Measurements from ENCODE around the gene ILDR1. TPM values are rescaled to one million over a fixed set of nuclear protein-coding genes. Genes with fewer than 3 reads are reported as not detected.

Gene ILDR1
- total RNA-seq, 1 donor from 2014 or later, result 0.16 TPM

DNA sequence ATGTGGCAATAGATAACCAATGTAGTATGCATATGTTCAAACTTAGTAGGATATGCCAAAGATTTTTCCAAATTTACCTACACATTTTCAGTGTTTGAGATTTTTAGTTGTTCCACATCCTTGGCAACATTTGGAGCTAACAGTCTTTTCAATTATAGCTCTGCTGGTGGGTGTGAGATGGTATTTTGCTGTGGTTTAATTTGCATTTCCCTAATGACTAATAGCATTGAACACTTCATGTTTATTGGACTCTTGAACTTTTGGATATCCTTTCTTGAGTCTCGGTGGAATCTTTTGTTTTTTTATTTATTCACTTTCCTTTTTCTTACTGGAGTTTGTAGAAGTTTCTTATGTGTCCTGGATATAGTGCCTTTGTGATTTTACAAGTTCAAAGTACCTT, 11.0 kb upstream of the ILDR1 start:
- H3K27me3 Mint-ChIP-seq, result no peaks in the 10 kb centered on the region
- intact Hi-C loops (cut with micrococcal nuclease), result no loop called here
- H3K9me3 Mint-ChIP-seq, result peaks cover 31% of the 10 kb centered on the region
- no peak for DNase-seq
- H3K36me3 Mint-ChIP-seq (ENCODE audit: low read depth), result peaks cover 5% of the 10 kb centered on the region
- peaks cover 13% of the 10 kb centered on the region for H3K4me1 Mint-ChIP-seq
- no peak overlapping the region for H3K27ac Mint-ChIP-seq
- H3K4me3 Mint-ChIP-seq, result no peak overlapping the region

DNA sequence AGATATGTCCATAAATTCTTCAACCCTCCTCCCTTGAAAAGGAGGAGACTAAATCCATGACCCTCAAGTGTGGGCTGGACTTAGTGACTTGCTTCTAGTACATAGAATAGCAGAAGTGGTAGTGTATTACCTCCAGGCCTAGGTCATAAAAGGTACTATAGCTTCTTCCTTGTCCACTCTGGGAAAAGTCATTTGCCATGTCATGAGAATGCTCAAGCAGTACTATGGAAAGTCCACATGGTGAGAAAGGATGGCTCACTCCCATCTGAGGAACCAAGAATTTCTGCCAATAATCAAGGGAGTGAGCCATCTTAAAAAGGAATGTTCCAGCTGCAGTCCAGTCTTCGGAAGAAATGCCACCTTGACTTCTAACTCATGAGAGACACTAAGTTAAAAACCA, 10.5 kb upstream of the ILDR1 start:
- no peak for DNase-seq
- no peak overlapping the region for H3K27ac Mint-ChIP-seq
- peaks cover 27% of the 10 kb centered on the region for H3K9me3 Mint-ChIP-seq
- no peak overlapping the region for H3K4me3 Mint-ChIP-seq
- H3K36me3 Mint-ChIP-seq (ENCODE audit: low read depth), result peaks cover 3% of the 10 kb centered on the region
- no peaks in the 10 kb centered on the region for H3K27me3 Mint-ChIP-seq
- H3K4me1 Mint-ChIP-seq, result peaks cover 13% of the 10 kb centered on the region
- intact Hi-C loops (cut with micrococcal nuclease), result no loop called here

DNA sequence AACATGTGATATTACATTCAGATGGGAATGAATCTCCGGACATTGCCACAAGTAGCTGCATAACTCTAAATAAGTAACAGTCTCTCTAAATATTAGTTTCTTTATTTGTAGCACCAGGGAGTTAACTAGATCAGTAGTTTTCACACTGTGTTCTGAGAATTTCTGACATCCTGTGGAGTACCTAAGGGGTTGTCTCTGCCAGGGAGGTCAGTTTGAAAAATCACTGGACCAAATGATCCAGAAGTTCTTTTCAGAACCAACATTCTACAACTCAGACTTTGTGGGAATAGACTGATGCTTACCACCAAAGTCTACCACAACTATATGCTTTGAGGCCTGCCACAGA, 9.0 kb upstream of the ILDR1 start:
- intact Hi-C loops (cut with micrococcal nuclease), result loop anchor here (2.0 kb wide), 1 partner anchor 16 kb away; no protein-coding TSS in a partner anchor
- peaks cover under 1% of the 10 kb centered on the region for H3K27me3 Mint-ChIP-seq
- DNase-seq, result peak; percentile 35
- peak overlapping the region; percentile 87 for H3K27ac Mint-ChIP-seq
- H3K9me3 Mint-ChIP-seq, result peaks cover 24% of the 10 kb centered on the region
- peaks cover 3% of the 10 kb centered on the region for H3K36me3 Mint-ChIP-seq (ENCODE audit: low read depth)
- H3K4me1 Mint-ChIP-seq, result peaks cover 13% of the 10 kb centered on the region
- H3K4me3 Mint-ChIP-seq, result peak overlapping the region; percentile 4

DNA sequence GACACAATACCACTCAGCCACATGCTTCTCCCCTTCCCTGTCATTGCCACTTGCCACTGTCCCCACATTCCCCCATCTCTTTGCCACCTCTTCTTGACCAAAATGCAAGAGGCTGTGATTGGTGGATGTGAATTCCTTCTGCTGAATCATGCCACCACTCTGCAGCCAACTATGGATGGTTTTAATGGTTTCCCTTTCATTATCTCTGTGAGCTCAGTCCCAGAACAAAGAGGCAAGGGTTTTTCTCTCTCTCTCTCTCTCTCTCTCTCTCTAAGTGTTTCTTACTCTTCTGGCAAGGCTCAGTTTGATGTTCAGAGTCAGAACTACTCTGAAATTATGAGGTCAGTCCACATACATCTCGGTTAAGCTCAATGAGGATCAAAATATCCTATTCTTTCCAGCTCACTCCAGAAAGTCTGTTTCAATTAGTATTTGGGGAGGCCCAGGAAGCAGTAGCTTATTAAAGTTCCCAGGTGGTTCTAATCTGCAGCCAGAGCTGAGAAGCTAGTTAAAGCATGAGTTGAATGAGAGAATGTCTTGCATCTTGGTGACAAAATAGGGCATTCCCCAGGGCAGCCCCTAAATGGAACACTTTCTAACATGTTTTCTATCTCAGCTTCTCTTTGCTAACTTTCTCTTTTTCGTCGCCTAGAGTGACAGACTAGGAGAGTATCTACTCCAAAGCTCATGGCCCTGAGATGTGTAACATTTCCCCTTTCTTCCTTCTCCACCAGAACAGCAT, 8.5 kb upstream of the ILDR1 start:
- Mint-ChIP-seq H3K9me3 (peaks cover 21% of the 10 kb centered on the region), H3K27ac (peak overlapping the region; percentile 87), H3K4me3 (peak overlapping the region; percentile 20), H3K4me1 (peaks cover 13% of the 10 kb centered on the region), H3K27me3 (peaks cover 3% of the 10 kb centered on the region), H3K36me3 (ENCODE audit: low read depth) (peaks cover 3% of the 10 kb centered on the region)
- intact Hi-C loops (cut with micrococcal nuclease), result loop anchor here (2.0 kb wide), 1 partner anchor 16 kb away; no protein-coding TSS in a partner anchor
- peak; percentile 77 for DNase-seq

DNA sequence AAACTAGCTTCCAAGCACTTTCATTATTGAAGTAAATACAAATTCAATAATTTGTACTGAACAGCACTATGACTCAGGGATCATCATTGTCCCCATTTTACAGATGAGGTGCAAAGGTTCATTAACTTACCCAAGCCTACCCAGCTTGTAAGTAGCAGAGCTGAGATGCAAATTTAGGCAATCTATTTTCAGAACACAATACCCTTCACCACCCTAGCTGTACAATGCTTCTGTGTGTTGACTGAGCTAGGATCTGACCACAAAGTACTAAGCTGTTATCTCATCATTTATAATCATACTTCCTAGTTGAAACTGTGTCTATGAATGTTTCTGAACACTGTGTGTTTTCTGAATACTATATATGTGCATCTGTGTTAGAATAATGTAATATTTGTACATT, 3.2 kb upstream of the ILDR1 start:
- Mint-ChIP-seq H3K36me3 (ENCODE audit: low read depth) (no peaks in the 10 kb centered on the region), H3K27me3 (peaks cover 19% of the 10 kb centered on the region), H3K4me3 (no peak overlapping the region), H3K9me3 (peaks cover 2% of the 10 kb centered on the region), H3K27ac (no peak overlapping the region), H3K4me1 (peaks cover 14% of the 10 kb centered on the region)
- DNase-seq, result peak; percentile 46
- intact Hi-C loops (cut with micrococcal nuclease), result no loop called here

DNA sequence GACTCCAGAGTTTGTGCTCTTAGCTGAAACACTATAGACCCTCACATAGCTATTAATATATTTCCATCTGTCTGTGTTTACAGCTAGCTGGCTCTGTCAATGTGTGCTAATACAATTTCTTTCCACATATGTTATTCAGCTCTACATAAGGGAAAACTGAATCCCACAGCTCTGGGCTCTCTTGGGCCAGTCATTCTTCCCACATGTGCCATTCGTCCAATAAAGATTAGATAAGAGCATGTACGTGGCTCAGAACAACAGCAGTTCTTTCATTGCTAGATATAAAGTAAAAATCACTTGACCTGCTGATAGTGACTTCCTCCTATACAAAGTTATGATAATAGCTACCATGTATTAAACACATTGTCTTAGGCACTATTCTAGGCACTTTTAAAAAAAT, 2.8 kb upstream of the ILDR1 start:
- Mint-ChIP-seq H3K27ac (no peak overlapping the region), H3K9me3 (no peaks in the 10 kb centered on the region), H3K36me3 (ENCODE audit: low read depth) (no peaks in the 10 kb centered on the region), H3K27me3 (peaks cover 23% of the 10 kb centered on the region), H3K4me1 (peaks cover 11% of the 10 kb centered on the region), H3K4me3 (no peak overlapping the region)
- intact Hi-C loops (cut with micrococcal nuclease), result no loop called here
- no peak for DNase-seq

DNA sequence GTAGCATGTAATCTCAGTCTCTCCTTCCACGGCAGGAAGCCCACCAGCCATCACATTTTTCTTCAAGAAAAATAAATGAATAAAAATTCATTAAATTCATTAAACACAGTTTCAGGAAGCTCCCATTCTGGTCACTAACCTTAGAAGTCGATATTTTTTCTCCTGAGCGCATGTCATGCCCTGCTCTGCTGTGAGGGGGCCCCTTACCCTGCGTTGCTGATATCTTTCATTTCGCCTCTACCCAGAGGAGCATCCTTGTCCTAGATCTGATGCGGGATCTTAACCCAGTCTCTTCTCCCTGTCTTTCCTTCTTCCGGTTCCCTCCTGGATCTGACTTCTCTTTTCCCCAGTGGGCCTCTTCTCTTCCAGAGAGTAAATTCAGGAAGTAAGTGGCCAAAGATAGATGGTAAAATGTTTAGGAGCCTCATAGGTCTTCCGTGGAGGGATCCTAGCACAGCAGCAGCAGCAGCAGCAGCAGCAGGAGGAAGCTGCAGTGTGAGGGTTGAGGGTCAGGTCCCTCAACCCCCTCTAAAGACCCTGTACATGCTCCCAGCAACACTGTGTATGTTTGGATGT, 1.4 kb upstream of the ILDR1 start:
- H3K27ac Mint-ChIP-seq, result no peak overlapping the region
- H3K9me3 Mint-ChIP-seq, result no peaks in the 10 kb centered on the region
- intact Hi-C loops (cut with micrococcal nuclease), result no loop called here
- peaks cover 11% of the 10 kb centered on the region for H3K4me1 Mint-ChIP-seq
- H3K36me3 Mint-ChIP-seq (ENCODE audit: low read depth), result no peaks in the 10 kb centered on the region
- DNase-seq, result peak; percentile 48
- H3K27me3 Mint-ChIP-seq, result peaks cover 32% of the 10 kb centered on the region
- peak overlapping the region; percentile 17 for H3K4me3 Mint-ChIP-seq

DNA sequence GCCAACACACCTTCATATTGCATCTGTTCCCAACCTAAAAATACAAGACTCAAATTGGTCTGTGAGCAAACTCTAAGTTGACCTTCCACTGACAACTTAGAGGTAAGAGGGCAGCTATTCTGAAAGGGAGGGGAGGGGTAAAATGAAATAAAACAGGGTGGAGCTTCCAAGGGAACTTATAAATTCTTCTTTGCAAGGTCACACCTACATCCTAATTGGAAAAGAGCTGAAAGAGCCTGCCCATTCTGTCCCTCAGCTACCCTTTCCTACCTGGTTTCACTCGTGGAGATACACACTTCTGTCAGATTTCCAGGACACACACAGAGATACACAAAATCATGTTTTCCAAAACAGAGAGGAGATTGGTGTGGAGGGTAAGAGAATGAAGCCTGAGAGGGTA, 1.0 kb downstream of the ILDR1 start:
- intact Hi-C loops (cut with micrococcal nuclease), result no loop called here
- H3K4me3 Mint-ChIP-seq, result no peak overlapping the region
- H3K9me3 Mint-ChIP-seq, result peaks cover 1% of the 10 kb centered on the region
- H3K27me3 Mint-ChIP-seq, result peaks cover 38% of the 10 kb centered on the region
- H3K27ac Mint-ChIP-seq, result no peak overlapping the region
- peaks cover 11% of the 10 kb centered on the region for H3K4me1 Mint-ChIP-seq
- no peaks in the 10 kb centered on the region for H3K36me3 Mint-ChIP-seq (ENCODE audit: low read depth)
- peak; percentile 36 for DNase-seq

DNA sequence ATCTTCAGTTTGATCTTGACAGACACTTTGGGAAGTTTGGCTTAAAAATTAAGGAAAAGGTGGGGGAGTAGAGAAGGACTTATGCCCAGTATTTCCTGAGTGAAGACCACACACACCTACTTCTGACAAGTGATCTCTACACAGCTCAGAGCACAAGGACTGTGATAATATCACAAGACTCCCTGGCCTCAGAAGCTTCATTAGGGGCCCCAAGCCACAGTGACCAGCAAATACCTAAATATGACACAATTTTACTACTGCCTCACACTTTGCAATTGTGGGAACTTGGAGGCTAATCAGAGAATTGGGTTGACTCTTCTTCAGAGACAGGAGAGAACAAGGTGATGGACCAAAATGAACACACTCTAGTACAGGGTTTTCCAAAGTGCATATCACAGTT, 2.6 kb downstream of the ILDR1 start:
- Mint-ChIP-seq H3K27me3 (peaks cover 36% of the 10 kb centered on the region), H3K27ac (no peak overlapping the region), H3K36me3 (ENCODE audit: low read depth) (no peaks in the 10 kb centered on the region), H3K4me3 (no peak overlapping the region), H3K9me3 (peaks cover 5% of the 10 kb centered on the region), H3K4me1 (peaks cover 9% of the 10 kb centered on the region)
- intact Hi-C loops (cut with micrococcal nuclease), result no loop called here
- DNase-seq, result peak; percentile 43

DNA sequence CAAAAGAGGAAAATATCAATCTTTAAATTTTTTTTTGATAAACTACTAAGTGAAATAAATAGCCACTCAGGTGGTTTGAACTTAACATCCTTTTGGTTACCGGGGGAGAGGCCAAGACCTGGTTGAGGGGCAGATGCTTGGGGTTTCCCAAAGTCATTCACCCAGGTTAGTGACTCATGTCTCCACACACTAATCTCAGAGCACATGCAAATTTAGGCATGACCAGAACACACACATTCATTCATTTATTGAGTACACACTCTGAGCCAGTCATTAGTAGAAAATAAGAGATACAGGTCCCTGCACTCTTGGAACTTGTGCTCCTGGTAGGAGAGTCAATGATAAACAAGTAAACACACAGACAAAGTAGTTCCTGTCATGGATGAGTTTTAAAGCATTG, 7.3 kb downstream of the ILDR1 start:
- Mint-ChIP-seq H3K27ac (no peak overlapping the region), H3K36me3 (ENCODE audit: low read depth) (no peaks in the 10 kb centered on the region), H3K27me3 (peaks cover 19% of the 10 kb centered on the region), H3K9me3 (peaks cover 5% of the 10 kb centered on the region), H3K4me3 (no peak overlapping the region), H3K4me1 (peaks cover 21% of the 10 kb centered on the region)
- intact Hi-C loops (cut with micrococcal nuclease), result loop anchor here (2.0 to 5.0 kb wide), 4 partner anchors 16 to 132 kb away; no protein-coding TSS in a partner anchor
- DNase-seq, result no peak

DNA sequence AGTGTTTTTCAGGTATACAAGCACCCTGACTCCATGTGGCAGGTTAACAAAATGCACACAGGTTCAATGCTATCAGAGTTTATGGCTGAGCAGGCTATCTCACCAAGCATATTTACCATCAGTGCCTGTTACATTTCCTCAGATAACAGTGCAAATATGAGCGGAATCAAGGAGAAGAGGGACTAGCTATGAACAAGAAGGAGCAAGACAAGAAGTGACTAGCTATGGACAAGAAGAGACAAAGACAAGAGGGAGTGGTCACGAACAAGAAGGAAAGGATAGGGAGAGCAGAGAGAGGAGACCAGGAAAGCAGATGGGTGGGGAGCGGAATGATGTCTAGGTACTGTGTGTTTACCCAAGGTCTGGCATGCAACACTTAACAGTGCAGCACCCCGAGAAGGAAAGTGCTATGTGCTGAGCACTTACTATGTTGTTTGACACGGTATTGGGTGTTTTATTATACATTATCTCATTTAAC, 8.6 kb downstream of the ILDR1 start:
- Mint-ChIP-seq H3K27me3 (peaks cover 10% of the 10 kb centered on the region), H3K9me3 (peaks cover 5% of the 10 kb centered on the region), H3K4me3 (no peak overlapping the region), H3K36me3 (ENCODE audit: low read depth) (no peaks in the 10 kb centered on the region), H3K27ac (no peak overlapping the region), H3K4me1 (peaks cover 21% of the 10 kb centered on the region)
- DNase-seq, result no peak
- intact Hi-C loops (cut with micrococcal nuclease), result loop anchor here (2.0 to 5.0 kb wide), 2 partner anchors 15 to 89 kb away; no protein-coding TSS in a partner anchor

DNA sequence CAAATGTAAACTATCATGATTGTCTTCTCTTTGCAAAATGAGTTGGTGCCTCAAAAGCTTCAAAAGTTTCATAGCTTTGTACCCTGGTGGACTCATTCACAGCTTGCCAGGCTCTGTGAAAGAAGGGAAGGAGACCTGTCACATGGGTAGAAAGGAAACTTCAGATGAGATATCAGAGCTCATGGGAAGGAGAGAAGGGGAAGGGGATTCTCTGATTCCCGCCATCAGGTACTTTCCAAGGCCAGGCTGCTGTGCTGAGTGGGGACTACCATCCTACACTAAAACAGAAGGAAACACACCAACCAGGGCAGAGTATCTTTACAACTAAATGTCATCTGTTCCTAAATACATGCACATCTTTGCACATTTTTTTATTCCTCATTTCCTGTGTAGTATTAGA, 9.2 kb downstream of the ILDR1 start:
- peaks cover 21% of the 10 kb centered on the region for H3K4me1 Mint-ChIP-seq
- DNase-seq, result no peak
- intact Hi-C loops (cut with micrococcal nuclease), result loop anchor here (2.0 to 5.0 kb wide), 2 partner anchors 14 to 89 kb away; no protein-coding TSS in a partner anchor
- H3K27me3 Mint-ChIP-seq, result peaks cover 8% of the 10 kb centered on the region
- H3K4me3 Mint-ChIP-seq, result no peak overlapping the region
- peaks cover 5% of the 10 kb centered on the region for H3K9me3 Mint-ChIP-seq
- H3K36me3 Mint-ChIP-seq (ENCODE audit: low read depth), result no peaks in the 10 kb centered on the region
- no peak overlapping the region for H3K27ac Mint-ChIP-seq

DNA sequence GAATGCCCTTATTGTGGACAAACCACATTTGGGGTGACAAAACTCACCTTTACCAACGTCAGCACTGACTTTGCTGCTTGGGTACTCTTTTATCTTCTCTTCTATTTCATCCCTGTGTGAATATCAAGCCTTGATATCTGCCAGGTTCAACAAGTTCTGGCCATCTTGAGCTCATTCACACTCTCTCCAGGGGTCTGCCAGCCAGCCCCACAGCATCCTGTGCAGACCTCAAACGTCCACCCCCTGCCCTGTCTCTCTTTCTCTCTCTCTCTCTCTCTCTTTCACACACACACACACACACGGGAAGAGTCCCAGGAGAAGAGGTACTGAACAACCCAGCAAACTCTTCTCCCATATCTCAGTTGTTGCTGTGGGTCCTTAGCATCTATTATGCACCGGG, 10.7 kb downstream of the ILDR1 start:
- H3K4me1 Mint-ChIP-seq, result peaks cover 21% of the 10 kb centered on the region
- DNase-seq, result no peak
- intact Hi-C loops (cut with micrococcal nuclease), result loop anchor here (5.0 kb wide), 1 partner anchor 91 kb away; no protein-coding TSS in a partner anchor
- no peaks in the 10 kb centered on the region for H3K36me3 Mint-ChIP-seq (ENCODE audit: low read depth)
- H3K27ac Mint-ChIP-seq, result peak overlapping the region; percentile 52
- peaks cover 5% of the 10 kb centered on the region for H3K9me3 Mint-ChIP-seq
- H3K4me3 Mint-ChIP-seq, result no peak overlapping the region
- H3K27me3 Mint-ChIP-seq, result peaks cover 3% of the 10 kb centered on the region

DNA sequence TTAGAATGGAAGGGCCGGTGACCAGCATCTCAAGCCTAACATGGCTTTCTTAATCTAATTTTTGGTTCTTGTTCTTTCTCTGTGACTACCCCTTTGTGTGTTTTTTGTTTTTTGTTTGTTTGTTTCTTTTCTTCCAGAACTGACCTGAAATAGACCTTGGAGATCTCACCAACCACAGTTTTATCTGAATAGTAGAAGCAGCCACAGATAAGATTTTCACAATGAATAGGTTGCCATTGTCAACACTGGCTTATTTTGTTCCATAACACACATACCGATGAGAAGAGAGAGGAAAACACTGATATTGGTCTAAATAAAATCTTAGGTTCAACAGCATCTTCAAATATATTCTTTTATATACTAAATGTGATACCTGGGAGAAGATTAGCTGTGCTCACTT, 11.5 kb downstream of the ILDR1 start:
- Mint-ChIP-seq H3K4me3 (no peak overlapping the region), H3K9me3 (no peaks in the 10 kb centered on the region), H3K4me1 (peaks cover 21% of the 10 kb centered on the region), H3K27me3 (peaks cover 3% of the 10 kb centered on the region), H3K36me3 (ENCODE audit: low read depth) (no peaks in the 10 kb centered on the region), H3K27ac (no peak overlapping the region)
- intact Hi-C loops (cut with micrococcal nuclease), result loop anchor here (5.0 kb wide), 1 partner anchor 92 kb away; no protein-coding TSS in a partner anchor
- DNase-seq, result no peak

All from activated CD4-positive, alpha-beta T cell treated with anti-CD3 and anti-CD28 coated beads, Interleukin-2, amount 10 ng/mL, durations not matched to agents 24 days and 14 days (primary cell).